ENCODE measurements around the gene KCNK4.

Gene KCNK4

GRCh38 chr11:64304032-64304315 is 12.9 kb downstream of the KCNK4 start:
- Histone ChIP-seq H3K4me3 (ENCODE audit: low read length) (peak overlapping the region; percentile 86), H3K27me3 (ENCODE audit: control insufficient read depth, low read length) (peaks cover 20% of the 10 kb centered on the region), H3F3A (ENCODE audit: control insufficient read depth, insufficient read depth) (no peaks in the 10 kb centered on the region; the same call in 1 of the 2 replicates), H3K4me2 (ENCODE audit: low read length) (peak overlapping the region; percentile 89), H3K36me3 (ENCODE audit: control insufficient read depth, low read length) (peaks cover 26% of the 10 kb centered on the region), H3K27ac (ENCODE audit: low read depth, low read length) (no peak overlapping the region), H3K9me3 (ENCODE audit: control insufficient read depth, insufficient read depth, low read length) (no peaks in the 10 kb centered on the region), H3K9me2 (replicated peaks; ENCODE audit: control insufficient read depth, low read length) (no peaks in the 10 kb centered on the region), H4K20me1 (ENCODE audit: control insufficient read depth, insufficient read depth, low read depth, low read length) (no peaks in the 10 kb centered on the region), H3K4me1 (ENCODE audit: control insufficient read depth, low read length) (peaks cover 41% of the 10 kb centered on the region), H3K79me2 (ENCODE audit: control insufficient read depth, low read length) (peaks cover 30% of the 10 kb centered on the region)
- TF ChIP-seq EZH2phosphoT487 (IDR thresholded peaks at IDR 0.05; ENCODE audit: borderline replicate concordance, low read length) (no peak), CTCF (IDR thresholded peaks at IDR 0.05; ENCODE audit: low read depth, low read length, poor library complexity, severe bottlenecking) (no peak)

- Histone ChIP-seq H3K9me3 (ENCODE audit: control insufficient read depth, insufficient read depth, low read length) (no peaks in the 10 kb centered on the region), H4K20me1 (ENCODE audit: control insufficient read depth, insufficient read depth, low read depth, low read length) (no peaks in the 10 kb centered on the region), H3K27me3 (ENCODE audit: control insufficient read depth, low read length) (peaks cover 15% of the 10 kb centered on the region), H3F3A (ENCODE audit: control insufficient read depth, insufficient read depth) (no peaks in the 10 kb centered on the region; the same call in 1 of the 2 replicates), H3K36me3 (ENCODE audit: control insufficient read depth, low read length) (peaks cover 29% of the 10 kb centered on the region), H3K79me2 (ENCODE audit: control insufficient read depth, low read length) (peaks cover 35% of the 10 kb centered on the region), H3K27ac (ENCODE audit: low read depth, low read length) (peak overlapping the region; percentile 88), H3K4me2 (ENCODE audit: low read length) (peak overlapping the region; percentile 89), H3K9me2 (replicated peaks; ENCODE audit: control insufficient read depth, low read length) (no peaks in the 10 kb centered on the region), H3K4me3 (ENCODE audit: low read length) (peak overlapping the region; percentile 86), H3K4me1 (ENCODE audit: control insufficient read depth, low read length) (peaks cover 41% of the 10 kb centered on the region)
- TF ChIP-seq EZH2phosphoT487 (IDR thresholded peaks at IDR 0.05; ENCODE audit: borderline replicate concordance, low read length) (no peak), CTCF (IDR thresholded peaks at IDR 0.05; ENCODE audit: low read depth, low read length, poor library complexity, severe bottlenecking) (peak; percentile 99)
These were observed 13.4 kb downstream of the KCNK4 start for GRCh38 chr11:64304316-64305072.

- Histone ChIP-seq H3K27me3 (ENCODE audit: control insufficient read depth, low read length) (peaks cover 8% of the 10 kb centered on the region), H3K4me2 (ENCODE audit: low read length) (peak within 1 kb of the TSS; percentile 89), H4K20me1 (ENCODE audit: control insufficient read depth, insufficient read depth, low read depth, low read length) (no peaks in the 10 kb centered on the region), H3K36me3 (ENCODE audit: control insufficient read depth, low read length) (peaks cover 32% of the 10 kb centered on the region), H3K4me1 (ENCODE audit: control insufficient read depth, low read length) (peaks cover 36% of the 10 kb centered on the region), H3K79me2 (ENCODE audit: control insufficient read depth, low read length) (peaks cover 42% of the 10 kb centered on the region), H3K27ac (ENCODE audit: low read depth, low read length) (peak within 1 kb of the TSS; percentile 88), H3F3A (ENCODE audit: control insufficient read depth, insufficient read depth) (no peaks in the 10 kb centered on the region; the same call in 1 of the 2 replicates), H3K9me3 (ENCODE audit: control insufficient read depth, insufficient read depth, low read length) (no peaks in the 10 kb centered on the region), H3K4me3 (ENCODE audit: low read length) (peak within 1 kb of the TSS; percentile 99), H3K9me2 (replicated peaks; ENCODE audit: control insufficient read depth, low read length) (no peaks in the 10 kb centered on the region)
- no peak for TF ChIP-seq EZH2phosphoT487 (IDR thresholded peaks at IDR 0.05; ENCODE audit: borderline replicate concordance, low read length)
- TF ChIP-seq CTCF (IDR thresholded peaks at IDR 0.05; ENCODE audit: low read depth, low read length, poor library complexity, severe bottlenecking) = no peak
These were observed 14.1 kb downstream of the KCNK4 start, which contains the start of gene ESRRA for GRCh38 chr11:64305075-64305690. ESRRA (plus strand) TSS chr11:64305524; CDS start chr11:64307180, 1,656 bp downstream.
